ENCODE data around the gene ABLIM2. TPM values are rescaled to one million over a fixed set of nuclear protein-coding genes. Genes with fewer than 3 reads are reported as not detected.

ABLIM2 gene
- total RNA-seq, 2 donors from 2014 or later = 0.24 to 0.25 TPM

GRCh38 chr4:8185930-8186329 is 27.3 kb upstream of the ABLIM2 start:
- Mint-ChIP-seq H3K4me3 (no peak overlapping the region), H3K27ac (no peak overlapping the region), H3K4me1 (ENCODE audit: low read depth in 2 of 2) (peaks cover under 1 to 1% of the 10 kb centered on the region in 2 donors), H3K27me3 (peaks cover 0 to 4% of the 10 kb centered on the region in 2 donors), H3K9me3 (no peaks in the 10 kb centered on the region), H3K36me3 (no peaks in the 10 kb centered on the region)
- ATAC-seq = no peak
- no peak for DNase-seq (ENCODE audit: low spot score)

- no peak for DNase-seq (ENCODE audit: low spot score)
- H3K27ac Mint-ChIP-seq = no peak overlapping the region
- H3K36me3 Mint-ChIP-seq = no peaks in the 10 kb centered on the region
- H3K4me1 Mint-ChIP-seq (ENCODE audit: low read depth in 2 of 2) = no peaks in the 10 kb centered on the region
- peaks cover 0 to 4% of the 10 kb centered on the region in 2 donors for H3K27me3 Mint-ChIP-seq
- no peaks in the 10 kb centered on the region for H3K9me3 Mint-ChIP-seq
- no peak for ATAC-seq
- no peak overlapping the region for H3K4me3 Mint-ChIP-seq
These were observed 26.7 kb upstream of the ABLIM2 start for GRCh38 chr4:8185295-8185694.

- no peaks in the 10 kb centered on the region for H3K9me3 Mint-ChIP-seq
- H3K4me1 Mint-ChIP-seq (ENCODE audit: low read depth in 2 of 2) = no peaks in the 10 kb centered on the region
- no peak overlapping the region for H3K27ac Mint-ChIP-seq
- peaks cover 0 to 3% of the 10 kb centered on the region in 2 donors for H3K27me3 Mint-ChIP-seq
- H3K4me3 Mint-ChIP-seq = no peak overlapping the region
- H3K36me3 Mint-ChIP-seq = no peaks in the 10 kb centered on the region
- DNase-seq (ENCODE audit: low spot score) (no peak), ATAC-seq (no peak)
These were observed 25.4 kb upstream of the ABLIM2 start for GRCh38 chr4:8184061-8184460.

DNA sequence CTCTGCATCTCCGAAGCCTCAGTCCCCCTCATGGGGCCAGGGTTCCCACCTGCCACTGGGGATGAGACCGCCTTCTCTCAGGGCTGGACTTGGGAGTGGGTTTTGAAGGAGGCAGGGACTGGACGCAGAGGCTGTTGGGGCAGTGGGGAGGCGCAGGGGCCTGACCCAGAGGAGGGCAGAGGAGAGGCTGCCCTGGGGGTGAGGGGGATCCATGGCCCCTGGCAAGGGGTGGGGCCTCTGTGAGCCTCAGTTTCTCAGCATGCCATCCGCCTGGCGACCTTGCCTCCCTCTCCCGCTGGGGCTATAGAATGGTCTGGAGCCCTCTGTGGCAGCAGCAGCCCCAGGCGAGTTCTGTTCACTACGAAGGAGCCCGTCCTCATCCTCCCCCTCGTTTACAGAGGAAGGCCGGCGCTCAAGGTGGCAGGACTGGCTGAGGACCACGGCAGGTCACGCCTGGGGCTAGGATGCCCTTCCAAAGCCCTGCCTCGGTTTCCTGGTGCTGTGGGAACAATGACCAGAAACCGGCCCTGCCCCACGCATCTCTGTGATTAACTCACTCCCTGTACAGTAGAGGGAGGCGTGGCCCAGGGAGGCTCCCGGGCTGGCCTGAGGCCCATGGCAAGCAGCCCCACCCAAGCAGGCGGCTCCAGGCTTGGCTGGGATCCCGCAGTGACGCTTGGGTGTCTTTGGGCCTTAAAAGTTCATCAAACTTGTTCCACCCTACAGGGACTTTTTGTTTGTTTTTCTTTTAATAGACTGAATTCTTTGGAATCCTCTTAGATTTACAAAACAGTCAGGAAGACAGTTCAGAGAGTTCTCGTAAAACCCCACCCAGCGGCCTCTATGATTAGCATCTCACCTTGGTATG is 24.5 kb upstream of the ABLIM2 start:
- no peak for ATAC-seq
- no peak overlapping the region for H3K27ac Mint-ChIP-seq
- DNase-seq (ENCODE audit: low spot score) = no peak
- no peaks in the 10 kb centered on the region for H3K36me3 Mint-ChIP-seq
- H3K9me3 Mint-ChIP-seq = no peaks in the 10 kb centered on the region
- no peaks in the 10 kb centered on the region for H3K4me1 Mint-ChIP-seq (ENCODE audit: low read depth in 2 of 2)
- H3K4me3 Mint-ChIP-seq = no peak overlapping the region
- H3K27me3 Mint-ChIP-seq = peaks cover 0 to 2% of the 10 kb centered on the region in 2 donors

- Mint-ChIP-seq H3K27ac (no peak overlapping the region), H3K36me3 (no peaks in the 10 kb centered on the region), H3K4me1 (ENCODE audit: low read depth in 2 of 2) (no peaks in the 10 kb centered on the region), H3K27me3 (peaks cover 0 to 2% of the 10 kb centered on the region in 2 donors), H3K9me3 (no peaks in the 10 kb centered on the region), H3K4me3 (no peak overlapping the region)
- no peak for DNase-seq (ENCODE audit: low spot score)
- no peak for ATAC-seq
These were observed 23.7 kb upstream of the ABLIM2 start for GRCh38 chr4:8182294-8182693.

- Mint-ChIP-seq H3K4me1 (ENCODE audit: low read depth in 2 of 2) (no peaks in the 10 kb centered on the region), H3K27me3 (peaks cover 0 to 2% of the 10 kb centered on the region in 2 donors), H3K36me3 (no peaks in the 10 kb centered on the region), H3K9me3 (no peaks in the 10 kb centered on the region), H3K4me3 (no peak overlapping the region), H3K27ac (no peak overlapping the region)
- no peak for ATAC-seq
- no peak for DNase-seq (ENCODE audit: low spot score)
These were observed 23.2 kb upstream of the ABLIM2 start for GRCh38 chr4:8181844-8182243.

GRCh38 chr4:8181119-8181518 is 22.5 kb upstream of the ABLIM2 start:
- Mint-ChIP-seq H3K9me3 (no peaks in the 10 kb centered on the region), H3K4me3 (no peak overlapping the region), H3K27me3 (peaks cover 0 to under 1% of the 10 kb centered on the region in 2 donors), H3K36me3 (no peaks in the 10 kb centered on the region), H3K27ac (no peak overlapping the region), H3K4me1 (ENCODE audit: low read depth in 2 of 2) (no peaks in the 10 kb centered on the region)
- no peak for ATAC-seq
- DNase-seq (ENCODE audit: low spot score) = no peak

- no peaks in the 10 kb centered on the region for H3K27me3 Mint-ChIP-seq
- no peaks in the 10 kb centered on the region for H3K9me3 Mint-ChIP-seq
- H3K4me3 Mint-ChIP-seq = no peak overlapping the region
- DNase-seq (ENCODE audit: low spot score) (no peak), ATAC-seq (no peak)
- no peaks in the 10 kb centered on the region for H3K4me1 Mint-ChIP-seq (ENCODE audit: low read depth in 2 of 2)
- H3K36me3 Mint-ChIP-seq = no peaks in the 10 kb centered on the region
- H3K27ac Mint-ChIP-seq = no peak overlapping the region
These were observed 21.9 kb upstream of the ABLIM2 start for GRCh38 chr4:8180310-8181093.

GRCh38 chr4:8179771-8180170 is 21.2 kb upstream of the ABLIM2 start:
- no peak for DNase-seq (ENCODE audit: low spot score)
- Mint-ChIP-seq H3K36me3 (no peaks in the 10 kb centered on the region), H3K4me3 (no peak overlapping the region), H3K4me1 (ENCODE audit: low read depth in 2 of 2) (no peaks in the 10 kb centered on the region), H3K27ac (no peak overlapping the region), H3K27me3 (no peaks in the 10 kb centered on the region), H3K9me3 (no peaks in the 10 kb centered on the region)
- ATAC-seq = no peak

GRCh38 chr4:8179074-8179473 is 20.5 kb upstream of the ABLIM2 start:
- Mint-ChIP-seq H3K9me3 (no peaks in the 10 kb centered on the region), H3K4me1 (ENCODE audit: low read depth in 2 of 2) (no peaks in the 10 kb centered on the region), H3K27ac (no peak overlapping the region), H3K36me3 (no peaks in the 10 kb centered on the region), H3K4me3 (no peak overlapping the region), H3K27me3 (no peaks in the 10 kb centered on the region)
- no peak for DNase-seq (ENCODE audit: low spot score)
- no peak for ATAC-seq

DNA sequence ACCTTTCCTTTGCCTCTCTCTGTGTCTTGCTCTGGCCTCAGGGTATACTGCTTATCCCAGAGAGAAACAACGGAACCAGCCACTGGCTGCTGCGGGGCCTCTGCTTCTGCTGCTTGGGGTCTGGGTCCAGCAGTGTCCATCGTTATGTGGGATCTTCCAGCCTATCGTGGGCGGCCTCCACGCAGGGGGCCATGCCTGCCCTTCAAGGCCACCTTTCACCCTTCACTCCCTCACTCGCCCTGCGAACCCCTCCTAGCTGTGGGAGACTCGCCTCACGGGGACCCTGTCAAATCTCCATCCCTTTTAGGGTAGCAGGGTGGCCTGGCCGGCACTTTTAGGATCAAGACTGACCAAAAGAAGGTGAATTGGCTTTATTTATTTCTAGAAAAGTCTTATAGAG is 19.3 kb upstream of the ABLIM2 start:
- H3K27me3 Mint-ChIP-seq = no peaks in the 10 kb centered on the region
- ATAC-seq = no peak
- no peak overlapping the region for H3K27ac Mint-ChIP-seq
- H3K9me3 Mint-ChIP-seq = no peaks in the 10 kb centered on the region
- H3K4me1 Mint-ChIP-seq (ENCODE audit: low read depth in 2 of 2) = no peaks in the 10 kb centered on the region
- H3K4me3 Mint-ChIP-seq = no peak overlapping the region
- H3K36me3 Mint-ChIP-seq = no peaks in the 10 kb centered on the region
- DNase-seq (ENCODE audit: low spot score) = no peak

DNA sequence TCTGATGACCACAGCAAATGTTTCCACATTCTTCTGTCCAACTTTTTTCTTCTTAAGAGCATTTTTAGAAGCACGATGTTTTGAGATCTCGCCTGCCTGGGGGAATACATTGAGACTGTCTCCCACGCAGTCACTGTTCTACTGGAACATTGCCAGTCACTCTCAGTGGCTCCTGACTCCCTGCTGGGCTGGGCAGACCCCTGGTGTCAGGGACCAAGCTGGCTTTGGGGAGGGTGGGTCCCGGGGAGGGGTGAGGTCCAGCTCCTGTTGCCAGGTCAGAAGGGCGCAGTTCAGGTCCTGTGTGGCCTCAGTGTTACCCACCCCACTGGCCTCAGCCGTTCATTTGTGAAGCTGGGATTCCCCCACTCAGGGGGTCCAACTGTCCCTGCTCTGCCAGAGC is 18.9 kb upstream of the ABLIM2 start:
- ATAC-seq (no peak), DNase-seq (ENCODE audit: low spot score) (no peak)
- no peak overlapping the region for H3K4me3 Mint-ChIP-seq
- no peak overlapping the region for H3K27ac Mint-ChIP-seq
- H3K4me1 Mint-ChIP-seq (ENCODE audit: low read depth in 2 of 2) = no peaks in the 10 kb centered on the region
- H3K27me3 Mint-ChIP-seq = no peaks in the 10 kb centered on the region
- no peaks in the 10 kb centered on the region for H3K9me3 Mint-ChIP-seq
- no peaks in the 10 kb centered on the region for H3K36me3 Mint-ChIP-seq

GRCh38 chr4:8176547-8177399 is 18.2 kb upstream of the ABLIM2 start:
- Mint-ChIP-seq H3K9me3 (no peaks in the 10 kb centered on the region), H3K36me3 (no peaks in the 10 kb centered on the region), H3K27ac (no peak overlapping the region), H3K27me3 (peaks cover 2 to 3% of the 10 kb centered on the region in 2 donors), H3K4me3 (no peak overlapping the region), H3K4me1 (ENCODE audit: low read depth in 2 of 2) (no peaks in the 10 kb centered on the region)
- ATAC-seq = peak; percentile 58 to 69
- DNase-seq (ENCODE audit: low spot score) = no peak
